Occipital lobe (tissue), 2 donors: ENCODE measurements around the gene UBN1. TPM values are rescaled to one million over a fixed set of nuclear protein-coding genes. Genes with fewer than 3 reads are reported as not detected.
"Not testable (repeated sequence)": the region's sequence is repeated elsewhere in the genome, so short reads cannot be mapped to it uniquely, and the experiment has no call there.

Experiments used
- DNase-seq: peaks from one replicate; lab custom pipeline; 2025; lab: John Stamatoyannopoulos, UW
- total RNA-seq: library from RNA; depleted of rRNA; stranded (reverse); fragments of >200 nt; gene quantifications from one replicate; pipeline ENCODE4 v1.2.3, GENCODE V29; 2014

Gene UBN1
- total RNA-seq, 1 donor from 2014 or later = 13.9 TPM

DNA sequence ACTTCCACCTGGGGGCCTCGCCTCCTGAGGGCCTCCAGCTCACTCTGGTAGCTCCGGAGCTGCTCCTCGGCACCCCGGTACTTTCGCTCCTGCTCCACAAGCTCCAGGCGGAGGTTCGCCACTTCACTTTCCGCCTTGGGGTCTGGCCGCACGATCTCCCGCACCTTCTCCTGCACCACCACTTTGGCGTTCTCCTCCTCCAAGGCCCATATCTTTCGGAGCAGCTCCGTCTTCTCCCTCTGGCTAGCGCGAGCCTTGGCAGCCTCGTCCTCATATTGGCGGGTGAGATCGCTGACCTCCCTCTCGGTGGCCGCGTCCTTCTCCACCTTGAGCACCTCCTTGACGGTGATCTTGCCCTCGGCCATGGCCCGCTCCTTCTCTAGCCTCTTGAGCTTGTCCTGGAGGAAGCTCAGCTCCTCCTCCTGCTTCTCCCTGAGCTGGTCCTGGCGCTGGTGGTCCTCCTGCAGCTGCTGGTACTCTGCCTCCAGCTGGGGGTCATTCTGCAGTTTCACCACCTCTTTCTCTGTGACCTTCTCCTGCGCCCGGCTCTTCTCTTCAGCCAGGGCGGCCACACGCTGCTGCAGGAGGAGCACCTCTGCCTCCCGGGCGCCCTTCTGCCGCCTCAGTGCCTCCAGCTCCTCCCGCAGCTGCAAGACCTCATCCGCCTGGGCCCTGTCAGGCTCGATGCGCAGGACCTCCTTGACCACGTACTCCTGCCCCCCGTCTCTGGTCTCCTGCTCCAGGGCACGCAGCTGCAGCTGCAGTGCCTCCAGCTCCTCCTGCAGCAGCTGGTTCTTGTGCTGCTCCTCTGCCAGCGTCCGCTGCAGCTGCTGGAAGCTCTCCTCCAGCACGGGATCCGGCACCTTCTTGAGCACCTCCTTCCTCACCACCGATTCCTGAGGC, 37.9 kb downstream of the UBN1 start:
- DNase-seq = no peak

DNA sequence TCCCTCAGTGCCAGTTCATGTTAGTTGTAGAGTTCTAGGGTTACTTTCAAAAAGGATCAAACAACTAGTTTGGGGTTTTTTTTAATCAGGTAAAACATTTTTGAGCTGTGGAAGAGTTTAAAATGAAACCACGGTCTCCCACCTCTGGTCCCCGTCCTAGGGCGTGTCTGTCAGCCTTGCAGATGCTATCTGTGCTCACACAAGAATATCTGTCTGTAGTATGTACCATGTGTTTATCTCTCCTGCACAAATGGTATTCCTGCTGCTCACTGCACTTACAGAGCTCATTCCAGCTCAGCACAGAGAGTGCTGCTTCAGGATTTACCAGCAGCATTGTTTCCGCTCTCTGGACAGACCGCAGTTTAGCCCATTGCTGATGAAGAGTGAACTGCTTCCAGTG, 38.9 kb downstream of the UBN1 start:
- DNase-seq = no peak

DNA sequence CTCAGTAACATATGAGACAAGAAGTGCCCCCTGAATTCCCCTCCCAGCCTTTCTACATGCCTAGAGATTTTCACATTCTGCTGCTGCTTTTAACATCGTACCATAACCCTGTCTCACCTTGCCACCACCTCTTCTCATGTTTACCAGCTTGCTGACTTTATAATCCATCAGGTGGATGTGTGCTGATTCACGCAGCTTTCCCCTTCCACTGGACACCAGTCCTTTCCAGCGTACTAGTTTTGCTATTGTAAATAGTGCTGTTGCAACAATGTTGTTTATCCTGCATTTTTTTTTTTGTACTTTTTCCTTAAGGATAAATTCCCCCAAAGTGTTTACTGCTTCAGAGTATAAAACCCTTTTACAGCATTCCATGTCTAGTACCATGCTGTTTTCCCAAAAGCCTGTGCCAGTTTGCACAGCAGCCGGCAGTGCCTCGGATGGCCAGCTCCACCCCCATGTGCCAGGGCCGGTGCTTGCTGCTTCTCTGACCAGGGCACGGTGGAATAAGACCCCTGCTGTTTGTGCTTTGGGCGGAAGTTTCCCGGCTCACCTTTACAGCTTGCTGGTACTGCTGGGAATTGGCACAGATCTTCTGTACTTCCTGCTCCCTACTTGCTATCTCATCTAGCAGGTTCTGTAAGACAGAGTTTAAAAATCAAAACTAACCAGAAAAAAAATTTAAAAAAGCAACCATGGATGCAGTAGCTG, 41.3 kb downstream of the UBN1 start:
- no peak for DNase-seq

DNA sequence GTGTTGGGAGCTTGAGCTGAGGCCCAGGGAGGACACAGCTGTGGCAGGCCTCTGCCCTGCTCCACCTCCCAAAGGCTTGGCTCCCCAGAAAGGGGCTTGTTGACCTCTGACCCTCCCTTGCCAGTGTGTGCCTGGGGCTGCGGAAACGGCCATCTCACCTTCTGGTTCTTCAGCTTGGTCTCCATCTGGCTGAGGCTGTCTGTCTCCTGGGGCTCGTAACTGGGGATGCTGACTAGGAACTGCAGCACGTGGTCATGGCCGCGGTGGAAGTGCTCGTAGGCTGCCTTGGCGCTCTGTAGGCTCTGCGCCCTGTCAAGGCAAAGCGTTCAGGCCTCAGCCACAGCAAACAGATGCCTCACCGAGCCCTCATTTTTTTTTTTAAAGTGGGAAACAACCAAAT, 42.7 kb downstream of the UBN1 start:
- DNase-seq = no peak

DNA sequence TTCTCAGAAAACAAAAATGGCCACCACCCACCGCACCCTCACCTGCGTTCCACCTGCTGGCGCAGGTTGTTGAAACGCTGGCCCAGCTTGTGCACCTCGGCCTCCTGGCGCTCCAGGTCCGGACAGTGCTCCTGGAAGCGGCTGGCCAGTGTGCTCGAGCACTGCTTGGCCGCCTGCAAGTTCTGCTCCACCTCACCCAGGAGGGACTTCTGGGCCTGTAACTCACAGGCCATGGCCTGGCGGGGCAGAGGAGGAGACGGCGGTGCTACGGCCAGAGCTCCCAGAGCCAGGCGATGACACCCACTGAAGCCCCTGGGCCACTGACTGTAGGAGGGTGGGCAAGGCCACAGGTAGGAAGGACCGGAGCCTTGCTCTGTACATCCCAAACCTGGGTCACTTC, 43.4 kb downstream of the UBN1 start:
- no peak for DNase-seq

DNA sequence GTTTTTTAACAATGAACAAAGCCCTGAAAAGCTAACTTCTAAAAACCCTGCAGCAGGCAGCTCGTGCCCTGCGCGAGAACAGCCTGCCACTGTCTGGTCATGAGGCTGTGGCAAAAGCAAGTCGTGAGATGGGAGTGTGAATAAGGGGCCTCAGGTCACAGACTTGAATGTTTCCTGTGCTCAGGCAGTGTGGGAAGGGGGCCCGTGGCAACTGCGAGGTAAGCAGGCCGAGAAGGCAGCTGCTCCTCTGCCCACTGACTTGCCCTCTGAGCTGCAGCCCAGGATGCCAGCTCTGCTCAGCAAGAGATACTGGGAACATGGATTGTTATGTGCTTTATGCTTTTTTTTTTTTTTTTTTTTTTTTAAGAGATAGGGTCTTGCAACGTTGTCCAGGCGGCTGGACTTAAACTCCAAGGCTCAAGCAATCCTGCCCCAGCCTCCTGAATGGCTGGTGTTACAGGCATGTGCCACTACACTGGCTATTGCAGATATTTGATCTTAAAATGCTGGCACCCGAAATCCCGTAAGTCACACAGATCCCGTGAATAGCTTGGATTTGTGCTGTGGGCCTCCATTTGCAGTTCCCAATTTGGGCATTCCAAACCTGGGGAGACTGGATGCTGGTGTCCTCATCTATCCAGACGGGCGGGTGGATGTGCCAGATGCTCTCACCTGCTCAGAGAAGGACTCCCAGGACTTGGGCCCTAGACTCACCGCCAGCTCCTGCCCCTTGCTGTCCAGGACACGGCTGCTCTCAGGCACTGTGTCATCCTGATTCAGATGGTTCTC, 44.0 kb downstream of the UBN1 start:
- DNase-seq = no peak

DNA sequence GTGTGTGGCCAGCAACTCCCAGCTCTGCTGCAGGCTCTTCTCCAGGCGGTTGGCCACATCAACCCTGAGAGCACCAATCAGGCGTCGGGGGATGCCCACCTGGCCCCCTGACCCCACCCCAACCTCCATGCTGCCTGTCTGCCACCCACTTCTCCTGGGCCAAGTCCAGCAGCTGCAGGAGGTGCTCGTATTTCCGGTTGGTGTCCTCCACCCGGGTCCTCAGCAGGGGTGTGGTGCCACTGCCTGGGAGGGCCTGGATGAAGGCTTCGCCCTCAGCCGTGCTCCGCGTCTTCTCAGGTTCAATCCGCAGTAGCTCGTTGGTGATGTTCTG, 44.6 kb downstream of the UBN1 start:
- DNase-seq = no peak

DNA sequence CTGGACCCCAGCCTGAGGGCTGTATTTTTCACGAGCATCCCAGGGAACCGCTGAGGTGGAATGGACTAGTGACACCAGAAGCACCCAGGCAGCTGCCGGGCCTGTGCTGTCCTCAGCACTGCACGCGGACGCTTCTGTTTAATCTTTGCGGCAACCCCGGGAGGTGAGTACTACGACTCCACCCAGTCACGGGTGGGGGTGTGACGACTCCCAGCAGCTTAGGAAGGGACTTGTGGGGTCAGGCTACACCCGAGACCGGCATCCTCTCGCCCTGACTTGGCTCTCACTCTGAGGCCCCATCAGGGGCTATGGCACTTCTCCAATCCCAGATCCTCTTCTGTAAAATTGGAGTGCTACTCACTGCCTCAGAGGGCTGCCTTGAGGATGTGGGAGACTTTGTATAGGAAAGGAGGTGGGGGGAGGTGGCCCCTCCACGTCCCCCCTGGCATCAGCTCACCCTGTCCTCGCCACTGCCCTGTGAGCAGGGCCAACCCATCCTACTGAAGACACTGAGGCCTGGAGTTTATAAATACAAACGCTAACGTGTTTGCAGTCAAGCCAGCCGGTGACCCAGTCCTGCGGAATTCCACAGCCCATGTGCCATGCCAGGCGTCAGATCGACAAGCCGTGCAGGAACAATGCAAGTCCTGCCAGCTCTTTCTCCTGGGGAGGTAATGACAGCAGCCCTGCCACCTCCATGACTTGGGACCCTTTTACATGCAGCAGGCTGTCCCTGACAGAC, 45.3 kb downstream of the UBN1 start:
- DNase-seq = no peak

DNA sequence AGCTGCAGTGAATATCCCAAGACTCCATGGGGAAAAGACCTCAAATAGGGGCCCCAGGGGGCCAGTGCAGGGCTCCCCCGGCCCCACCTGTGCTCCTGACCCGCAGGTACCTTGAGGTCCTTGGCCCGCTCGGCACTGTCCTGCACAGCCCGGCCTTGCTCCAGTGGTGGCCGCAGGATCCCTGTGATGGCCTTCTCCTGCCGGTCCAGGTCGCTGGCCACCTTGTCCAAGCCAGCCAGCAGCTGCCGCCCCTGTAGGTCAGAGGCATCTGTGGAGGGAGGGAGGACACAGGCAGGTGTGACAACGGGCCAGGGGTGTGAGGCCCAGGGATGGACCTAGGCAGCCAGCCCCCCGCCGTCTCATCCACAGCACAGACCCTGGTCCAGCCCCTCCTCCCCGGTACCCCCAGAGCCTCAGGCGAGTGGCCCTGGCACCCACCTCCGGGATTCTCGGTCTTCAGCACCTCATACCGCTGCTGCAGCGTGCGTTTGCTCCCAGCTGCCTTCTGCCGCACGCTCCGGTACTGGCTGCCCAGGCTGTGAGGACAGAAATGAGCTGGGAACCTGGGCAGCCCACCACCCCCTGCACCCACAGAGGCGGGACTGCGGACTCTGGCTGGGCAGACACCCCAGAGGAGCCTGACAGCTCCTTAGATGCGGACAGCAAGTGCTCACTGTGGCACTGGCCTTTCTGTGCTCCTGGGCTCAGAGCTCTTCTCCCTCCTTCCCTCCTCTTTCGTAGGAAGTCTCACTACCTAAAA, 46.0 kb downstream of the UBN1 start:
- DNase-seq = no peak

DNA sequence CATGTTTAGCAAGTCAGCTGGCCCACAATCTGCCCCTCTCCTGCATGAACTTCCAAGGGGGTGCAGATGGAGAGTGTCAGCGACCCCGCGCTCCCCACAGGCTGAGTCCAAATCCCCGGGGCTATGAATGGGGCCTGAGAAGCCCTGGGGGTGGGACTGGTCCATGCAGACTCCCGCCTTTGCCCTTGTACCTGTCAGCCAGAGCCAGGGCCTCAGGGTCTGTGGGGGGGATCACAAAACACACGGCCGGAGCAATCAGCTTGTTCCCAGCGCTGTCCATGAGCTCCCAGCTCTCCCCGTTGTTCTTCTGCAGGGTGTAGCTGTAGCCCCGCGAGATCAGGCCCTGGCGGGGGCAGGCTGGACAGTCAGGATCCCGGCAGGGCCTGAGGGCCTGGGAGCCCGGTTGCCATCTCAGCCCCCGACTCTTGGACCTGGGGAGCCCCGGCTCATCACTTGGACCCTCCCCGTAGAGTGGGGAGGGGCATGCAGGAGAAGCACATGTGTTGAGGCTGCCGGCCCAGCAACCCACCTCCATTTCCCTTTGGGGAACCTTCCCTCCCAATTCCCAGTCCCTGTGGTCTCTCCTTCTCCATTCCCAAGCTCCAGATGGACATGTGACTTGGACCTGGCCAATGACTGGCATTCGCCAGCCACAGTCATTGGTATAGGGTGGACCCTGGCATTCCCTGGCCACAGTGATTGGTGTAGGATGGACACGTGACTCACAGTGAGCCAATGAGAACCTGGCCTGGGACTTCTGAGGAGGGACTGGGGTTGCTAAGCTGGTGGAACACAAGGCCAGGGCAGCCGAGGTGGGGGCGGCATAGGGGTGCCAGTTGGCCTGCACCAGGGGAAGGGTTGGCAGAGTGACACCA, 47.2 kb downstream of the UBN1 start:
- DNase-seq = no peak

DNA sequence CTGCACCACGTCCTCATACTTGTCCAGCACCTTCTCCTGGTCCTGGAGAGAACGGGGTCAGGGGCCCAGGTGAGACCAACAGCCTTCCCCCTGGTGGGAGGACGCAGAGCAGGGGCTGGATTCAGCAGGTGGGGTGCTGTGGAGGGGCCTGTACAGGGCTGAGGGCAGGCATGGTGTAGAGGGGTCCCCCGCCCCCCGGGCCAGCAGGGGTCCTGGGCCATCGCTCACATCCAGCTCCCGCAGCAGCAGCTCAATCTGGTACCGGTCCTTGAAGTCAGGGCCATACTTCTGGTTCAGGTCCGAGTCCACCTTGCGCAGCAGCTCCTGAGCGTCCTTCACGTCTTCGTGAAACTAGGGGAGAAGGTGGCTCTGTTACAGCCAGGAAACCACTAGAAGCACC, 48.1 kb downstream of the UBN1 start:
- no peak for DNase-seq

DNA sequence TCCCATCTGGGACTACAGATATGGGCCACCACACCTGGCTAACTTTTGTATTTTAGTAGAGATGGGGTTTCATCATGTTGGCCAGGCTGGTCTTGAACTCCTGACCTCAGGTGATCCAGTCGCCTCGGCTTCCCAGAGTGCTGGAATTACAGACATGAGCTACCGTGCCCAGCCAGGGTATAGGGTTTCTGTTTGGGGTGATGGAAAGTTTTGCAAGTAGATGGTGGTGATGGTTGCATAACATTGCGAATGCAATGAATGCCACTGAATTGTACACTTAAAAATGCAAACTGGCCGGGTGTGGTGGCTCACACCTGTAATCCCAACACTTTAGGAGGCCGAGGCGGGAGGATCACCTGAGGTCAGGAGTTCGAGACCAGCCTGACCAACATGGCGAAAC, 49.5 kb downstream of the UBN1 start:
- DNase-seq = not testable (repeated sequence)

DNA sequence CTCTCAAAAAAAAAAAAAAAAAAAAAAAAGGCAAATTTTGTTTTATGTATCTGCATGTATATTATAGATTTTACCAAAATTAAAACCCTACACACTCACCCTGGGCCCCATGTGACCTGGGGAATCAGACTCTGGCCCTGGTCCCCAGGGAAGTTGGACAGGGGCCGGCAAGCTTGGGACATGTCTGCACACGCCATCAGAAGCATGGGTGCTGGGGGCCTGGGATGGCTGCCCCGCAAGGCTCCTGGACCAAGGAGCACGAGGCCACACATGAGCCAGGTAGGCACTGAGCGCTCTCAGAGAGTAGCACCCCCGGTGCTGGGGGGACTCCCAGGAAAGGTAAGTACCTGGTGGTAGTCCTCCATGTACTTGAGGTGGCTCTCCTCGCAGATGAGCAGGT, 50.0 kb downstream of the UBN1 start:
- DNase-seq = no peak

DNA sequence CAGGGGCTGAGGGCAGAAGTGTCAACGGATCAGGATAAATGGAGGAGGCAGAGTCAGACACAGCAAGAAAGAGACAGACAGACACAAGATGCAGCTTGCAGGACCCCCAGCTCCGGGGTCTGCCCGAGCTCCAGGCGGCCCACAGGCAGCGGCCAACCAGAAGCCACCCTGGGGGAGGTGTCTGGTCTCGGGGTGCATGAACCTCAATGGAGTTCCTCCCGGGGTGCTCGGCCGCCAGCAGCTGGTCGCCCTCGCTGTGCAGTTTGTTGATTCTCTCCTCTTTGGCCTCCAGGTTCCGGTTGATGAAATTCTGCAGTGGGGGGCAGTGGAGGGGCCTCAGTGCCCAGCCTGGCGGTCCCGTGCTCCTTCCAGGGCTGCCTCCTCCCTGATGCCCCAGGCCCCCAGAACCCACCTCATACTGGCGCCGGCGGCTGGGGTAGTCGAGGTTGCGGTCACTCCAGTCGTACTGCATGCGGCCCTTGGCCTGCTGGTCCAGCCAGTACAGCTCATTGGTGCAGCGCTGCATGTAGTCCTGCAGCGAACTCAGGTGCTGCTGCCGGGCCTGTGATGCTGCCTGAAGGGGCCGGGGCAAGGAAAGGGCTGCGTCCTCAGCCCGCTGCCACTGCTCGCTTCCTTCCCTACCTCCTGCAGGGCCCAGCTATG, 51.7 kb downstream of the UBN1 start:
- no peak for DNase-seq

DNA sequence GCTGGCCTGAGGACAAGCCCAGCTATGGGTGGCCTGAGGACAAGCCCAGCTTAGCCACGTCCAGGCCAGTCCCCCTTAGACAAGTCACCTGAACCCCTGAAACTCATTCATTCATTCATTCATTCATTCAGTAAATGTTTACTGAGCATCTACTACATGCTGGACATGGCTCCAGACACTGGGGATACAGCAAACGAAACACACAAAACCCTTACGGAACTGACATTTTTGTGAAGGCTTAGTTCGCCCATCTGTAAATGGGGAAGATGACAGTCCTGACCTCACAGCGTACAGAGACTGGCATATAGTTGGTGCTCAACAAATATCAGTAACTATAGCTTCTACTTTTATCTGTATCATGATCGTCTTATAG, 52.2 kb downstream of the UBN1 start:
- no peak for DNase-seq

DNA sequence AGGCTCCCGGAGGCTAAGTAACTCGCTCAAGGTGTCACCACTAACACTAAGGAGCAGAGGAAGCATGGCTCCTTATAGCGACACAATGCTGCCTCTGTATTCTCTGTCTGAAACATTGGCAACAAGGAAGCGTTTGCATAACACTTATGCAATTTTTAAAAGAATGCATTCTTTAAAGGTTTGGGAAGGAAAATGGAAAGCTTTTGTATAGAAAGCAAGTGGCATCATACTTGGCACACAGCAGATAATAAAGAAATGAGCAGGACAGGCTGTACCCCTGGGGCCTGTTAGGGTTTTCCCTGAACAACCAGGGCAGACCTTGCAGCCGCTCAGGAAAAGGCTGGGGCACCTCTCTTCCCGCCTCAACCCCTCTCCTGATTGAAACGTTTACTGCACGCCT, 52.8 kb downstream of the UBN1 start:
- no peak for DNase-seq

DNA sequence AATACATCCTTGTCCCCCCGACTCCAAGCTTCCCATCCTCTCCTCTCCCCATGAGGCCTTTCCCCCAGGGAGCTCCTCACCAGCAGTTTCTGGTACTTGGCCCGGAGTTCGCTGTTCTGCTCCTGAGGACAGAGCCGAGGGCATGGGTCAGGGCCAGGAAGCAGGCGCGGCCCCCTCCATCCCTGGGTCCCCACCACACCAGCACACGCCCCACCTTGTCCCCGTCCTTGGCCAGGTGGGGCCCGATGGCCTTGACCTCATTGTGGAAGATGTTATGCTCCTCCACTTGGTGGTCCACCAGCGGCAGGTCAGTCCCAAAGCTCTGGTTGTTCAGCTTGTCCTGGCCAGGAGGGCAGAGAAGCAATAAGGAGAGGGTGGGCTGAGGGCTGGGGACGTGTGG, 53.5 kb downstream of the UBN1 start:
- DNase-seq = no peak

DNA sequence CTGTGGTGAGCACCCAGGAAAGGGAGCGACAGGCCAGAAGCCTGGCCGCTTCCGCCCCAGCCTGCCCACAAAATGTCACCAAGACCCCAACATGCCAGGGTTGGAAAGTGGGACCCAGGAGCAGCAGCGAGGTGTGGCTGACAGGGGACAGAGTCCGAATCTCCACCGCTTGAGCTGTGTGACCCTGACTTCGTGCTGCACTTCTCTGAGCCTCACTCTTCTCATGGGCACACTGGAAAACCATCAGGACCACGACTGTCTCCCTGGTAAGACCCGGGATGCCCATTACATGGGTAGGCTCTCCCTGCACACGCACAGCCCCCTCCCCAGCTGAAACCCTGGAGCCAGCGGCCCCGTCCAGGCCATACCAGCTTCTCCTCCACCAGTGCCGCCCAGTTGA, 54.8 kb downstream of the UBN1 start:
- no peak for DNase-seq
